Heart left ventricle (tissue), 16 donors: ENCODE measurements around the gene CHCHD4. TPM values are rescaled to one million over a fixed set of nuclear protein-coding genes. Genes with fewer than 3 reads are reported as not detected.

Experiments
- ATAC-seq, 4 donors: fragments of 200-7000 bp; cut with Tn5 transposase; one replicate each; pipeline ENCODE4 v1.9.1; 2020 to 2022; ENCODE audit warnings: moderate library complexity in 4 of 4, mild to moderate bottlenecking in 3 of 4, moderate number of reproducible peaks in 1 of 4
- DNase-seq, 5 donors: peaks; one replicate each; pipeline ENCODE4 v3.0.0-alpha.2; 2020
- H3K27ac ChIP-seq, 12 donors: fragments of 200-600 bp; sonication (generic) in 4 of 12; one replicate each; pipeline versions ENCODE4 v1.5.0 to v1.8.0; 2016 to 2022; ENCODE audit warnings: mild to moderate bottlenecking in 2 of 12
- H3K27me3 ChIP-seq, 9 donors: fragments of 200-600 bp; sonication (generic) in 2 of 9; one replicate each; pipeline versions ENCODE4 v1.5.1 to v1.8.0; 2016 to 2022; ENCODE audit warnings: mild to moderate bottlenecking in 3 of 9
- H3K36me3 ChIP-seq, 9 donors: fragments of 200-600 bp; sonication (generic) in 2 of 9; one replicate each; pipeline versions ENCODE4 v1.5.0 to v1.8.0; 2018 to 2022; ENCODE audit warnings: mild to moderate bottlenecking in 2 of 9
- H3K4me1 ChIP-seq, 12 donors: fragments of 200-600 bp; sonication (generic) in 4 of 12; one replicate each; pipeline versions ENCODE4 v1.5.0 to v1.8.0; 2016 to 2022; ENCODE audit warnings: mild to moderate bottlenecking in 3 of 12
- H3K4me3 ChIP-seq, 12 donors: fragments of 200-600 bp; sonication (generic) in 4 of 12; one replicate each; pipeline versions ENCODE4 v1.5.0 to v1.8.0; 2017 to 2022; ENCODE audit warnings: mild to moderate bottlenecking in 9 of 12, moderate library complexity in 4 of 12
- H3K9me3 ChIP-seq, 12 donors: fragments of 200-600 bp; sonication (generic) in 4 of 12; one replicate each; pipeline versions ENCODE4 v1.5.0 to v1.8.0; 2016 to 2022; ENCODE audit warnings: mild to moderate bottlenecking in 1 of 12
- CTCF ChIP-seq, 12 donors: fragments of 200-600 bp; sonication (generic) in 4 of 12; IDR thresholded peaks; one replicate each; pipeline versions ENCODE4 v1.5.0 to v1.8.0; 2018 to 2022; ENCODE audit warnings: antibody characterized with exemption in 12 of 12, mild to moderate bottlenecking in 5 of 12
- POLR2A ChIP-seq, 2 donors: fragments of 450-650 bp; IDR thresholded peaks; one replicate each; pipeline ENCODE4 v1.6.1; 2017; ENCODE audit warnings: antibody characterized with exemption in 2 of 2, mild to moderate bottlenecking in 2 of 2, moderate library complexity in 2 of 2
- WGBS, 4 donors: extraction: QIAGEN DNeasy Blood & Tissue Kit in 2 of 4; methylation state at CpG; one replicate each; pipeline versions ENCODE4 v1.1.5 to v1.1.7; 2013 to 2018; 5-methylcytosine and 5-hydroxymethylcytosine counted together
- intact Hi-C, 10 donors: fragments of 100-400 bp; cut with DNase I; formaldehyde crosslinking; loops; one replicate each; pipeline versions ENCODE4 v1.11.1 to v1.14.2; 2022
- polyA plus RNA-seq, 2 donors: library from polyadenylated mRNA; stranded (reverse); fragments of 200-250 nt; gene quantifications; one replicate each; pipeline ENCODE4 v1.2.3, GENCODE V29; 2013
- total RNA-seq, 9 donors: library from RNA; depleted of rRNA in 2 of 9; stranded (reverse); fragments of >200 nt in 2 of 9; fragmentation: NEBNext Ultra II Directional in 3 of 9; extraction: Animal tissue kit (Norgen Biotek cat#: 25700) in 3 of 9; gene quantifications; one replicate each; pipeline versions ENCODE4 v1.1.0 to v1.2.4, GENCODE V29; 2016 to 2023
- donor health status: ischemic (EF 13 %, LVEDD 7.1; RV severe dilation, severe dysfunction).
- donor health status: healthy with polysubstance abuse.
- donor health status: DM: no; HTN: yes; CAD: no.
- donor health status: DM: no; HTN: no; CAD: no.
- donor health status: ischemic (EF 25% LVEDD 6.9; RV normal size, moderate dysfunction).
- donor health status: ischemic (EF 25% LVEDD 5.7; RV mildly dilated, moderate dysfunction).
- donor health status: healthy.
- donor health status: DM: yes; HTN: yes; CAD: no.
- donor health status: ischemic (EF 35%, LVEDD 5.7; RV mildly dilated, moderate dysfunction).
- donor health status: nonischemic (EF 11% LVEDD 7.7; RV severe dilation, severe dysfunction).
- donor health status: DM: yes; HTN: yes; CAD: no.
- donor health status: PGD.
- donor health status: ischemic (EF 29% LVEDD 5.4; RV normal size, mild dysfunction).
- donor health status: nonischemic (EF 23%, LVEDD 6.1; RV moderate dilation, normal function).

Gene CHCHD4
- total and polyA plus RNA-seq, 11 donors = 14.8 to 31.3 (median 25.9) TPM

- Histone ChIP-seq H3K27ac (no peak overlapping the region), H3K4me1 (peaks cover 0 to 6% (median 0%) of the 10 kb centered on the region in 12 donors), H3K9me3 (no peaks in the 10 kb centered on the region), H3K4me3 (no peak overlapping the region), H3K27me3 (no peaks in the 10 kb centered on the region), H3K36me3 (peaks cover 0 to 83% (median 81%) of the 10 kb centered on the region in 9 donors)
- DNase-seq = no peak
- intact Hi-C loops = loop anchor here in 3 of 10 donors (10.0 kb wide), 2 partner anchors 275 to 515 kb away; no protein-coding TSS in a partner anchor
- TF ChIP-seq POLR2A (IDR thresholded peaks at IDR 0.05) = no peak
- TF ChIP-seq CTCF (IDR thresholded peaks at IDR 0.05) = no peak
- ATAC-seq = no peak
Observed at GRCh38 chr3:14169871-14170270, 45.2 kb upstream of the CHCHD4 start.

- DNase-seq (no peak), ATAC-seq (no peak)
- WGBS, 4 donors = 89 to 97% (median 96%) methylated on average over 2 of the region's 2 CpGs
- Histone ChIP-seq H3K4me3 (no peak overlapping the region), H3K9me3 (no peaks in the 10 kb centered on the region), H3K4me1 (peaks cover 0 to 2% (median 0%) of the 10 kb centered on the region in 12 donors), H3K27me3 (no peaks in the 10 kb centered on the region), H3K27ac (no peak overlapping the region), H3K36me3 (peaks cover 0 to 87% (median 86%) of the 10 kb centered on the region in 9 donors)
- TF ChIP-seq POLR2A (IDR thresholded peaks at IDR 0.05) (no peak), CTCF (IDR thresholded peaks at IDR 0.05) (no peak)
- intact Hi-C loops = no loop called here
Observed at GRCh38 chr3:14169435-14169834, 44.8 kb upstream of the CHCHD4 start.

- DNase-seq (no peak), ATAC-seq (no peak)
- TF ChIP-seq POLR2A (IDR thresholded peaks at IDR 0.05) (no peak), CTCF (IDR thresholded peaks at IDR 0.05) (no peak)
- Histone ChIP-seq H3K27ac (no peak overlapping the region), H3K4me3 (no peak overlapping the region), H3K36me3 (peaks cover 0 to 100% (median 100%) of the 10 kb centered on the region in 9 donors), H3K9me3 (peaks cover 0 to 10% (median 3%) of the 10 kb centered on the region in 12 donors), H3K4me1 (no peaks in the 10 kb centered on the region), H3K27me3 (no peaks in the 10 kb centered on the region)
- intact Hi-C loops = no loop called here
- 83 to 94% (median 91%) methylated on average over 9 of the region's 9 CpGs for WGBS, 4 donors
Observed at GRCh38 chr3:14166877-14167603, 42.4 kb upstream of the CHCHD4 start.

GRCh38 chr3:14162178-14162577, 37.5 kb upstream of the CHCHD4 start:
- DNase-seq = no peak
- TF ChIP-seq CTCF (IDR thresholded peaks at IDR 0.05) (no peak), POLR2A (IDR thresholded peaks at IDR 0.05) (no peak)
- Histone ChIP-seq H3K4me3 (no peak overlapping the region), H3K27ac (no peak overlapping the region), H3K4me1 (no peaks in the 10 kb centered on the region), H3K27me3 (no peaks in the 10 kb centered on the region), H3K9me3 (peaks cover 0 to 25% (median 13%) of the 10 kb centered on the region in 12 donors), H3K36me3 (peaks cover 0 to 100% (median 100%) of the 10 kb centered on the region in 9 donors)
- 94 to 98% (median 97%) methylated on average over 2 of the region's 2 CpGs for WGBS, 4 donors
- intact Hi-C loops = no loop called here
- ATAC-seq = no peak
